ENCODE data around the gene ST6GAL2.

The ST6GAL2 gene

DNA sequence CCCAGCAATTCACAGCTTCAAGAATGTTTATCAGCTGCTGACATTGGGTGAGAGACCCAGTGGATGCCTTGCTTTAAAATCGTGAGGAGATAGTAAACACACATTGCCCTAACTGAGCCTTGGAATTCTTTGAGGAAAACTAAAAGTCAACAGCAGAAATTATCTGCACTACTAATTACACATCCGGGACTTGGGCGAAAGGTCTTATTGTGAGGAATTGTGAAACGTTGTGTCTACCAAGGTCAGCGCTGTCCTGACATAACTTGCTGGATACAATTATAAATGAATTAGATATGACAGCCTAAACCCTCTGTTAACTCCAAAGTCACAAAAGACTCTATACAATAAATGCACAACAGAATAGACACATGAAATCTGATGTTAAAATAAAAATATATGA is 121.4 kb downstream of the ST6GAL2 start:
- TF ChIP-seq, protein P1, sequence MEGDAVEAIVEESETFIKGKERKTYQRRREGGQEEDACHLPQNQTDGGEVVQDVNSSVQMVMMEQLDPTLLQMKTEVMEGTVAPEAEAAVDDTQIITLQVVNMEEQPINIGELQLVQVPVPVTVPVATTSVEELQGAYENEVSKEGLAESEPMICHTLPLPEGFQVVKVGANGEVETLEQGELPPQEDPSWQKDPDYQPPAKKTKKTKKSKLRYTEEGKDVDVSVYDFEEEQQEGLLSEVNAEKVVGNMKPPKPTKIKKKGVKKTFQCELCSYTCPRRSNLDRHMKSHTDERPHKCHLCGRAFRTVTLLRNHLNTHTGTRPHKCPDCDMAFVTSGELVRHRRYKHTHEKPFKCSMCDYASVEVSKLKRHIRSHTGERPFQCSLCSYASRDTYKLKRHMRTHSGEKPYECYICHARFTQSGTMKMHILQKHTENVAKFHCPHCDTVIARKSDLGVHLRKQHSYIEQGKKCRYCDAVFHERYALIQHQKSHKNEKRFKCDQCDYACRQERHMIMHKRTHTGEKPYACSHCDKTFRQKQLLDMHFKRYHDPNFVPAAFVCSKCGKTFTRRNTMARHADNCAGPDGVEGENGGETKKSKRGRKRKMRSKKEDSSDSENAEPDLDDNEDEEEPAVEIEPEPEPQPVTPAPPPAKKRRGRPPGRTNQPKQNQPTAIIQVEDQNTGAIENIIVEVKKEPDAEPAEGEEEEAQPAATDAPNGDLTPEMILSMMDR (IDR thresholded peaks at IDR 0.05): no peak
- no peak for DNase-seq (ENCODE audit: low spot score)
- Histone ChIP-seq H3K4me3 (no peak overlapping the region), H3K27ac (no peak overlapping the region)

DNA sequence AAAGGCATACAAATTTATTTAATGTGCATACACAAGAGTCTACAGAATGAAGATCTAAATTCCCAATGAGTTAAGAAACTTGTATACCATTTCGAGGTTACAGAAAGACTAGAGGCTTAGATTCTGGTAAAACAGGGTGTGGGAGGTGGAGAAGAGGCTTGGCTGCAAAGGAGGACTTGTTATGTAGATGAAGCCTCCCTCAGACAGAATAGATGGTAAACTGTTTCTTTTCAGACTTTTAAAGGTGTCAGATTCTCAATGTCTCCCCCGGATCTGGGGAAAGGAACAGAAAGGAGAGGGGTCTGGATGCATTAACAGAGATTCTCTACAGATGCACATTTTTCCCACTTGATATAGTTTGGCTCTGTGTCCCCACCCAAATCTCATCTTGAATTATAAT is 126.0 kb downstream of the ST6GAL2 start:
- no peak for DNase-seq (ENCODE audit: low spot score)
- TF ChIP-seq, protein P1 (IDR thresholded peaks at IDR 0.05): no peak
- H3K4me3 ChIP-seq: no peak overlapping the region
- H3K27ac ChIP-seq: no peak overlapping the region

DNA sequence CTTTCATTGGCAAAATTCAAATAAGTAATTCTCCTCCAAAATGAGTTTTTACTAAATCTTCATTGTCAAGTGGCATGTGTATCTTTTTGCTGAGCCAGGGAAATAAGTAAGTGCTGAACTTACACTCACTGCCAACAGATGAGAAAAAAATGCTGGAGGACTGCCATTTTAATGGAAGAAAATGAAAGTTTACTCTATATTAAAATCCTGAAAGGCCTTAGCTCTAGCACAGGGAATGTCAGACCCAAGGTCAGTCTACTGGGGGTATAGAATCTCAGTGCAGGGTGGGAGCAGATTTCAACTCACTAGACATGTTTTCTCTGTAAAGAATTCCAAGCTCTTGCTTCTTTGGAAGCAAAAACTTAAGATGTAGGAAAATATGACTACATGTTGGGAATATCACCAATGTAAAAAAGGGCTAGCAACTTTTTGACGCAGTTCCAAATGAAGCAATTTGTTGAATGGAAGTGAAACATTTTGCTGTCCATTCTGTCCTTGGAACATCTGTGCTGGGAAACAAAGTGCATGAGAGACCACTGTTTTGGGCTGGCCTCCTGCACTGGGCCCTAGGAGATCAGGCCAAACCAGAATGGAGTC is 127.0 kb downstream of the ST6GAL2 start:
- TF ChIP-seq, protein P1 (IDR thresholded peaks at IDR 0.05): no peak
- Histone ChIP-seq H3K27ac (peak overlapping the region; percentile 22 to 48), H3K4me3 (no peak overlapping the region)
- no peak for DNase-seq (ENCODE audit: low spot score)

Data from coronary artery (tissue), 2 donors.